Measurements from ENCODE around the gene ZNF559. TPM values are rescaled to one million over a fixed set of nuclear protein-coding genes. Genes with fewer than 3 reads are reported as not detected.

ZNF559 gene
- polyA plus RNA-seq, 3 donors: 53.4 to 72.9 (median 61.2) TPM

GRCh38 chr19:9348671-9349070 is 24.7 kb downstream of the ZNF559 start:
- no peak for DNase-seq

GRCh38 chr19:9352505-9352904 is 28.5 kb downstream of the ZNF559 start:
- no peak for DNase-seq

- no peak for DNase-seq
These were observed 29.0 kb downstream of the ZNF559 start for GRCh38 chr19:9353011-9353410.

GRCh38 chr19:9354651-9355050 is 30.7 kb downstream of the ZNF559 start:
- no peak for DNase-seq

- peak; percentile 49 for DNase-seq
These were observed 38.9 kb downstream of the ZNF559 start, which contains the start of gene ZNF177 for GRCh38 chr19:9362905-9363304. Gene ZNF177, plus strand, starts transcription at chr19:9363013. Its CDS starts 15,299 bp downstream, at chr19:9378312.

- no peak for DNase-seq
These were observed 47.0 kb downstream of the ZNF559 start for GRCh38 chr19:9370738-9371619.

- no peak for DNase-seq
These were observed 57.4 kb downstream of the ZNF559 start for GRCh38 chr19:9381361-9381785.

Other genes with a start within 250 kb of the ZNF559 start
- gene OR1M1, start 237.1 kb upstream of the ZNF559 start, polyA plus RNA-seq (ENCODE audit: insufficient read length in 3 of 3): under 1 TPM in 1 of 3 donors, not detected in 2; 0.06 TPM
- gene OR7G2, start 216.7 kb upstream of the ZNF559 start, polyA plus RNA-seq (ENCODE audit: insufficient read length in 3 of 3): under 1 TPM; 0.06 to 0.13 (median 0.07) TPM
- not detected for gene OR7G1, start 208.4 kb upstream of the ZNF559 start, polyA plus RNA-seq (ENCODE audit: insufficient read length in 3 of 3)
- gene OR7G3, start 197.2 kb upstream of the ZNF559 start, polyA plus RNA-seq (ENCODE audit: insufficient read length in 3 of 3): not detected
- 10 to 100 TPM; 37.8 to 43.4 (median 38.6) TPM for gene ZNF317, start 183.8 kb upstream of the ZNF559 start, polyA plus RNA-seq (ENCODE audit: insufficient read length in 3 of 3)
- gene OR7D2, start 145.2 kb upstream of the ZNF559 start, polyA plus RNA-seq (ENCODE audit: insufficient read length in 3 of 3): 1 to 10 TPM in 1 of 3 donors, under 1 TPM in 2; 0.06 to 2.0 (median 0.09) TPM
- under 1 TPM in 2 of 3 donors, not detected in 1; 0.06 to 0.07 TPM for gene OR7D4, start 104.6 kb upstream of the ZNF559 start, polyA plus RNA-seq (ENCODE audit: insufficient read length in 3 of 3)
- gene OR7E24, start 73.2 kb upstream of the ZNF559 start, polyA plus RNA-seq (ENCODE audit: insufficient read length in 3 of 3): not detected
- gene ZNF699, start 14.3 kb upstream of the ZNF559 start, polyA plus RNA-seq (ENCODE audit: insufficient read length in 3 of 3): 1 to 10 TPM; 5.8 to 8.5 (median 7.3) TPM
- 10 to 100 TPM in 2 of 3 donors, 1 to 10 TPM in 1; 9.7 to 14.5 (median 13.4) TPM for gene ZNF177, start 38.8 kb downstream of the ZNF559 start, polyA plus RNA-seq (ENCODE audit: insufficient read length in 3 of 3)
- gene ZNF266, start 111.4 kb downstream of the ZNF559 start, polyA plus RNA-seq (ENCODE audit: insufficient read length in 3 of 3): 10 to 100 TPM; 38.2 to 68.5 (median 57.5) TPM
- gene ZNF560, start 174.4 kb downstream of the ZNF559 start, polyA plus RNA-seq (ENCODE audit: insufficient read length in 3 of 3): under 1 TPM; 0.38 to 0.98 (median 0.83) TPM
- gene ZNF426, start 214.5 kb downstream of the ZNF559 start, polyA plus RNA-seq (ENCODE audit: insufficient read length in 3 of 3): 10 to 100 TPM; 19.2 to 25.6 (median 25.5) TPM